GM23338 (cell line): ENCODE results near the gene UBE3C. TPM values are rescaled to one million over a fixed set of nuclear protein-coding genes. Genes with fewer than 3 reads are reported as not detected.

Experiments used
- ATAC-seq: fragments of 200-7000 bp; cut with Tn5 transposase; 3 replicates; pipeline ENCODE4 v1.9.1; 2020
- DNase-seq: peaks from one replicate; pipeline ENCODE4 v3.0.0-alpha.2; 2015; ENCODE audit warnings: low spot score
- H2AFZ ChIP-seq: fragments of 200-600 bp; sonication (generic); 2 replicates; pipeline ENCODE4 v1.8.0; 2016; ENCODE audit warnings: antibody characterized with exemption, mild to moderate bottlenecking, moderate library complexity
- H3F3A ChIP-seq: fragments of 200-600 bp; sonication (generic); replicated peaks from 2 replicates; pipeline ENCODE4 v1.8.0; 2017; ENCODE audit warnings: antibody characterized with exemption, mixed run types, low read depth
- H3K27ac ChIP-seq: fragments of 200-600 bp; sonication (generic); 2 replicates; pipeline ENCODE4 v1.6.1; 2016; ENCODE audit warnings: low read depth
- H3K27me3 ChIP-seq: fragments of 200-600 bp; sonication (generic); 2 replicates; pipeline ENCODE4 v1.8.0; 2016; ENCODE audit warnings: mild to moderate bottlenecking, mixed run types, moderate library complexity; ENCODE audit not compliant: insufficient read depth
- H3K36me3 ChIP-seq: fragments of 200-600 bp; sonication (generic); 2 replicates; pipeline ENCODE4 v1.8.0; 2016; ENCODE audit warnings: mild to moderate bottlenecking; ENCODE audit not compliant: insufficient read depth
- H3K4me1 ChIP-seq: fragments of 200-600 bp; sonication (generic); 2 replicates; pipeline ENCODE4 v1.8.0; 2016; ENCODE audit warnings: mild to moderate bottlenecking, moderate library complexity; ENCODE audit not compliant: insufficient read depth
- H3K4me2 ChIP-seq: fragments of 200-600 bp; sonication (generic); 2 replicates; pipeline ENCODE4 v1.7.1; 2017; ENCODE audit warnings: mixed run types
- H3K4me3 ChIP-seq: fragments of 200-600 bp; sonication (generic); 2 replicates; pipeline ENCODE4 v1.6.1; 2016; ENCODE audit warnings: mixed run types
- H3K79me2 ChIP-seq: fragments of 200-600 bp; sonication (generic); replicated peaks from 2 replicates; pipeline ENCODE4 v1.8.0; 2017; ENCODE audit warnings: mild to moderate bottlenecking; ENCODE audit not compliant: insufficient read depth
- H3K9me2 ChIP-seq: fragments of 200-600 bp; sonication (generic); 2 replicates; pipeline ENCODE4 v1.8.0; 2017; ENCODE audit not compliant: insufficient read depth
- H4K20me1 ChIP-seq: fragments of 200-600 bp; sonication (generic); replicated peaks from 2 replicates; pipeline ENCODE4 v1.8.0; 2017; ENCODE audit warnings: mild to moderate bottlenecking; ENCODE audit not compliant: insufficient read depth
- H3K27ac Mint-ChIP-seq: 2 replicates; pipeline ENCODE4 v1.8.0; 2020; ENCODE audit warnings: inconsistent platforms, mild to moderate bottlenecking, moderate library complexity, mixed read lengths
- H3K27me3 Mint-ChIP-seq: 3 replicates; pipeline ENCODE4 v1.8.0; 2022; ENCODE audit warnings: low read depth, mild to moderate bottlenecking, moderate library complexity, mixed read lengths, inconsistent platforms; ENCODE audit not compliant: insufficient read depth, poor library complexity
- H3K36me3 Mint-ChIP-seq: 3 replicates; pipeline ENCODE4 v1.8.0; 2021; ENCODE audit warnings: low read depth, mild to moderate bottlenecking, inconsistent platforms, moderate library complexity, mixed read lengths
- H3K4me1 Mint-ChIP-seq: 3 replicates; pipeline ENCODE4 v1.8.0; 2020; ENCODE audit warnings: mild to moderate bottlenecking, inconsistent platforms, mixed read lengths
- H3K4me3 Mint-ChIP-seq: 3 replicates; pipeline ENCODE4 v1.8.0; 2021; ENCODE audit warnings: moderate library complexity, mild to moderate bottlenecking, inconsistent platforms, mixed read lengths
- H3K9me3 Mint-ChIP-seq: 3 replicates; pipeline ENCODE4 v1.8.0; 2020; ENCODE audit warnings: moderate library complexity, mild to moderate bottlenecking, inconsistent platforms, mixed read lengths
- CREB1 ChIP-seq: fragments of 250-450 bp; sonication (Bioruptor Pico); IDR thresholded peaks from 2 replicates; pipeline ENCODE4 v1.5.0; 2020; ENCODE audit warnings: low read depth, mild to moderate bottlenecking, moderate library complexity
- EZH2 ChIP-seq: fragments of 200-600 bp; sonication (generic); IDR thresholded peaks from one replicate; pipeline ENCODE4 v1.8.0; 2017; ENCODE audit warnings: antibody characterized with exemption, mild to moderate bottlenecking, low read depth; ENCODE audit not compliant: unreplicated experiment
- EZH2phosphoT487 ChIP-seq: fragments of 200-600 bp; sonication (generic); IDR thresholded peaks from one replicate; pipeline ENCODE4 v1.8.1; 2018; ENCODE audit warnings: antibody characterized with exemption; ENCODE audit not compliant: unreplicated experiment
- JUNB ChIP-seq: IDR thresholded peaks from one replicate; pipeline ENCODE4 v1.6.1; 2016; ENCODE audit warnings: antibody characterized with exemption; ENCODE audit not compliant: unreplicated experiment
- NANOG ChIP-seq: IDR thresholded peaks from 2 replicates; pipeline ENCODE4 v1.6.1; 2016; ENCODE audit warnings: antibody characterized with exemption, borderline replicate concordance
- POLR2AphosphoS5 ChIP-seq: IDR thresholded peaks from 2 replicates; pipeline ENCODE4 v1.6.1; 2016; ENCODE audit warnings: antibody characterized with exemption, low read depth
- REST ChIP-seq: IDR thresholded peaks from one replicate; pipeline ENCODE4 v1.6.1; 2018; ENCODE audit warnings: antibody characterized with exemption; ENCODE audit not compliant: unreplicated experiment
- STAT1 ChIP-seq: IDR thresholded peaks from one replicate; pipeline ENCODE4 v1.6.1; 2016; ENCODE audit warnings: antibody characterized with exemption; ENCODE audit not compliant: unreplicated experiment
- ZNF114 ChIP-seq: fragments of 250-450 bp; sonication (Bioruptor Pico); IDR thresholded peaks from 2 replicates; pipeline ENCODE4 v1.5.0; 2020; ENCODE audit warnings: mild to moderate bottlenecking, moderate library complexity
- ZNF331 ChIP-seq: fragments of 250-450 bp; sonication (Bioruptor Pico); IDR thresholded peaks from 2 replicates; pipeline ENCODE4 v1.5.0; 2020; ENCODE audit warnings: low read depth, mild to moderate bottlenecking, moderate library complexity
- ZNF462 ChIP-seq: fragments of 250-450 bp; sonication (Bioruptor Pico); IDR thresholded peaks from 2 replicates; pipeline ENCODE4 v1.5.0; 2020; ENCODE audit warnings: mild to moderate bottlenecking, moderate library complexity
- polyA plus RNA-seq: library from polyadenylated mRNA; unstranded; fragments of >200 nt; fragmentation: Nextera tagmentation; extraction: Ambion mirVana; gene quantifications from 2 replicates; pipeline ENCODE4 v1.2.1, GENCODE V29; 2016
- total RNA-seq: library from RNA; depleted of rRNA; stranded (reverse); fragments of >200 nt; shearing (Covaris generic); gene quantifications from 2 replicates; pipeline ENCODE4 v1.2.3, GENCODE V29; 2014
- TF ChIP-seq, protein P1 (sequence below), 2 experiments: fragments of 200-600 bp in 1 of 2; sonication (generic) in 1 of 2; conservative IDR thresholded peaks; 2 replicates each; pipeline versions ENCODE4 v1.5.1 to v1.6.1; 2016 to 2017; ENCODE audit warnings: antibody characterized with exemption in 2 of 2, low read depth in 2 of 2, mild to moderate bottlenecking in 2 of 2, moderate library complexity in 1 of 2
- TF ChIP-seq, protein P2 (sequence below): IDR thresholded peaks from 2 replicates; pipeline ENCODE4 v1.6.1; 2016; ENCODE audit warnings: antibody characterized with exemption

UBE3C gene
- total and polyA plus RNA-seq, 2 experiments from 2014 or later, result 16.8 to 76.9 TPM

- no peaks in the 10 kb centered on the region for H3K9me3 Mint-ChIP-seq
- H3K4me3 Mint-ChIP-seq, result no peak overlapping the region
- peaks cover 10% of the 10 kb centered on the region for H3K79me2 ChIP-seq
- DNase-seq, result no peak
- 0 out of 2 replicates have a peak, but pooled peaks cover 1% of the 10 kb centered on the region for H3K4me1 ChIP-seq
- no peak overlapping the region for H3K4me2 ChIP-seq
- no peak for ATAC-seq
- no peaks in the 10 kb centered on the region for H3F3A ChIP-seq
- H3K27ac ChIP-seq, result no peak overlapping the region
- H4K20me1 ChIP-seq, result peaks cover 9% of the 10 kb centered on the region
- peaks cover 2% of the 10 kb centered on the region for H3K27me3 Mint-ChIP-seq
- H3K27me3 ChIP-seq, result no peaks in the 10 kb centered on the region
- TF ChIP-seq, protein P1, sequence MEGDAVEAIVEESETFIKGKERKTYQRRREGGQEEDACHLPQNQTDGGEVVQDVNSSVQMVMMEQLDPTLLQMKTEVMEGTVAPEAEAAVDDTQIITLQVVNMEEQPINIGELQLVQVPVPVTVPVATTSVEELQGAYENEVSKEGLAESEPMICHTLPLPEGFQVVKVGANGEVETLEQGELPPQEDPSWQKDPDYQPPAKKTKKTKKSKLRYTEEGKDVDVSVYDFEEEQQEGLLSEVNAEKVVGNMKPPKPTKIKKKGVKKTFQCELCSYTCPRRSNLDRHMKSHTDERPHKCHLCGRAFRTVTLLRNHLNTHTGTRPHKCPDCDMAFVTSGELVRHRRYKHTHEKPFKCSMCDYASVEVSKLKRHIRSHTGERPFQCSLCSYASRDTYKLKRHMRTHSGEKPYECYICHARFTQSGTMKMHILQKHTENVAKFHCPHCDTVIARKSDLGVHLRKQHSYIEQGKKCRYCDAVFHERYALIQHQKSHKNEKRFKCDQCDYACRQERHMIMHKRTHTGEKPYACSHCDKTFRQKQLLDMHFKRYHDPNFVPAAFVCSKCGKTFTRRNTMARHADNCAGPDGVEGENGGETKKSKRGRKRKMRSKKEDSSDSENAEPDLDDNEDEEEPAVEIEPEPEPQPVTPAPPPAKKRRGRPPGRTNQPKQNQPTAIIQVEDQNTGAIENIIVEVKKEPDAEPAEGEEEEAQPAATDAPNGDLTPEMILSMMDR (conservative IDR thresholded peaks at IDR 0.05; ENCODE audit: low read depth in 2 of 2), result no peak
- TF ChIP-seq JUNB, result no peak
- TF ChIP-seq, protein P2, sequence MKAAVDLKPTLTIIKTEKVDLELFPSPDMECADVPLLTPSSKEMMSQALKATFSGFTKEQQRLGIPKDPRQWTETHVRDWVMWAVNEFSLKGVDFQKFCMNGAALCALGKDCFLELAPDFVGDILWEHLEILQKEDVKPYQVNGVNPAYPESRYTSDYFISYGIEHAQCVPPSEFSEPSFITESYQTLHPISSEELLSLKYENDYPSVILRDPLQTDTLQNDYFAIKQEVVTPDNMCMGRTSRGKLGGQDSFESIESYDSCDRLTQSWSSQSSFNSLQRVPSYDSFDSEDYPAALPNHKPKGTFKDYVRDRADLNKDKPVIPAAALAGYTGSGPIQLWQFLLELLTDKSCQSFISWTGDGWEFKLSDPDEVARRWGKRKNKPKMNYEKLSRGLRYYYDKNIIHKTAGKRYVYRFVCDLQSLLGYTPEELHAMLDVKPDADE, result no peak
- TF ChIP-seq CREB1 (CRISPR knock-in tag), result no peak
- no peak for TF ChIP-seq ZNF462 (CRISPR knock-in tag)
- no peak for TF ChIP-seq EZH2
- no peak for TF ChIP-seq NANOG
- no peak for TF ChIP-seq REST
- TF ChIP-seq STAT1, result no peak
- no peak for TF ChIP-seq POLR2AphosphoS5
- no peak for TF ChIP-seq ZNF331
- no peak for TF ChIP-seq EZH2phosphoT487
- TF ChIP-seq ZNF114, result no peak
- H3K9me2 ChIP-seq, result no peaks in the 10 kb centered on the region
- no peak overlapping the region for H3K27ac Mint-ChIP-seq
- H3K4me3 ChIP-seq, result no peak overlapping the region
- H3K4me1 Mint-ChIP-seq, result peaks cover 2% of the 10 kb centered on the region; the same call in 2 of the 3 replicates
- H3K36me3 ChIP-seq, result peaks cover 49% of the 10 kb centered on the region
- H3K36me3 Mint-ChIP-seq, result peaks cover 72% of the 10 kb centered on the region
- H2AFZ ChIP-seq, result no peak overlapping the region
Measured at GRCh38 chr7:157177983-157178381, 39.3 kb downstream of the UBE3C start.
